Measurements from ENCODE around the gene CNP. TPM values are rescaled to one million over a fixed set of nuclear protein-coding genes. Genes with fewer than 3 reads are reported as not detected.

The CNP gene
- total and polyA plus RNA-seq, 2 of the 8 experiments (the other 6 are each of a cell fraction or from before 2014, with no cell fraction given), result 21.9 to 60.6 TPM

DNA sequence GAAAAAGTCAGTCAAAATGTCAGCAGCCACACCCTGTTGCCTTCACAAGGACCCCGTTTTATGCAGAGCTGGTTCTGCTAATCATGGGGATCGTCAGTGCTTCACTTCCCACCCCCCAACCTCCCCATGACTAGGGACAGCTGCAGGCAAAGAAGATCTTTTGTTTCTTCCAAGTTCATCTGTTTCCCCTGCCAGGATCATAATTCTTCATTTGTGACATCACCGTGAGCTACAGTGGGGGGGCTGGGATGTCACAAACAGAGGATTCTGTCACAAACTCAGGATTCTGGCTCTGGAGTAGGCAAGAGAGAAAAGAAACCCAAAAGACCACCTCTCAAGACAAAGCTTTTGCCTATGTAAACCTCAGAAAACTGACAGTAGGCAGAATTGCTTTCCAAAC is 26.0 kb downstream of the CNP start:
- H4K20me1 ChIP-seq (replicated peaks in 1 of 2; ENCODE audit: control insufficient read depth in 1 of 2, insufficient read depth in 2 of 2, low read length in 2 of 2), result peaks cover 5 to 8% of the 10 kb centered on the region in 2 experiments
- no peaks in the 10 kb centered on the region for H3K9me3 ChIP-seq (ENCODE audit: insufficient read depth in 2 of 2, low read depth in 1 of 2, low read length in 1 of 2)
- H3K36me3 ChIP-seq (ENCODE audit: control insufficient read depth in 2 of 4, insufficient read depth in 4 of 4, low read length in 3 of 4), result peaks cover 47 to 91% (median 80%) of the 10 kb centered on the region in 4 experiments
- H3K23me2 ChIP-seq (ENCODE audit: low read depth, low read length), result no peaks in the 10 kb centered on the region; the same call in 1 of the 2 replicates
- no peak overlapping the region for H3K18ac ChIP-seq (ENCODE audit: extremely low read depth, low read length)
- H2BK20ac ChIP-seq (ENCODE audit: low read length), result no peak overlapping the region
- no peak overlapping the region for H2BK12ac ChIP-seq (ENCODE audit: low read depth, low read length)
- H4K91ac ChIP-seq (replicated peaks; ENCODE audit: insufficient read length, low read length), result no peak overlapping the region
- H3K14ac ChIP-seq (ENCODE audit: insufficient read length), result no peak overlapping the region
- H4K8ac ChIP-seq (ENCODE audit: extremely low read depth, insufficient read depth, low read length), result no peak overlapping the region
- H3K4ac ChIP-seq (replicated peaks; ENCODE audit: insufficient read length, low read depth, low read length), result no peak overlapping the region
- H3K79me2 ChIP-seq (ENCODE audit: control insufficient read depth in 1 of 2, insufficient read depth in 2 of 2, low read length in 2 of 2), result no peaks in the 10 kb centered on the region
- H2BK5ac ChIP-seq (ENCODE audit: low read depth, low read length), result no peak overlapping the region
- H2BK15ac ChIP-seq (ENCODE audit: low read length), result no peak overlapping the region
- H3K9ac ChIP-seq (replicated peaks in 1 of 4; ENCODE audit: extremely low read depth in 1 of 4, low read depth in 3 of 4, low read length in 3 of 4), result no peak overlapping the region
- H3K56ac ChIP-seq (replicated peaks; ENCODE audit: insufficient read length, low read depth, low read length), result no peak overlapping the region
- no peaks in the 10 kb centered on the region for H3K27me3 ChIP-seq (replicated peaks in 1 of 4; ENCODE audit: control insufficient read depth in 3 of 4, extremely low read depth in 1 of 4, insufficient read depth in 3 of 4, low read length in 3 of 4)
- DNase-seq (ENCODE audit: low read depth in 1 of 2, low spot score in 2 of 2), result no peak
- TF ChIP-seq SP1 (IDR thresholded peaks at IDR 0.05; ENCODE audit: low read depth, low read length), result no peak
- TF ChIP-seq HDAC6 (IDR thresholded peaks at IDR 0.05; ENCODE audit: low read depth, low read length), result no peak
- TF ChIP-seq, protein P1, sequence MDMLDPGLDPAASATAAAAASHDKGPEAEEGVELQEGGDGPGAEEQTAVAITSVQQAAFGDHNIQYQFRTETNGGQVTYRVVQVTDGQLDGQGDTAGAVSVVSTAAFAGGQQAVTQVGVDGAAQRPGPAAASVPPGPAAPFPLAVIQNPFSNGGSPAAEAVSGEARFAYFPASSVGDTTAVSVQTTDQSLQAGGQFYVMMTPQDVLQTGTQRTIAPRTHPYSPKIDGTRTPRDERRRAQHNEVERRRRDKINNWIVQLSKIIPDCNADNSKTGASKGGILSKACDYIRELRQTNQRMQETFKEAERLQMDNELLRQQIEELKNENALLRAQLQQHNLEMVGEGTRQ (IDR thresholded peaks at IDR 0.05; ENCODE audit: low read length), result no peak
- no peak for TF ChIP-seq POU5F1 (IDR thresholded peaks at IDR 0.05; ENCODE audit: low read depth, low read length)
- TF ChIP-seq CREB1 (IDR thresholded peaks at IDR 0.05), result no peak
- H2BK120ac ChIP-seq (replicated peaks; ENCODE audit: low read depth, low read length), result no peak overlapping the region
- H3K23ac ChIP-seq (ENCODE audit: insufficient read length), result no peak overlapping the region
- H2AFZ ChIP-seq (ENCODE audit: low read length), result no peak overlapping the region
- H4K5ac ChIP-seq (ENCODE audit: insufficient read length, low read depth, low read length), result no peak overlapping the region
- no peak for FAIRE-seq
- H3K79me1 ChIP-seq (ENCODE audit: low read depth, low read length), result no peaks in the 10 kb centered on the region
- no peaks in the 10 kb centered on the region for H3K4me1 ChIP-seq (replicated peaks in 1 of 4; ENCODE audit: control insufficient read depth in 3 of 4, insufficient read depth in 4 of 4, low read length in 3 of 4)
- no peak overlapping the region for H3K27ac ChIP-seq (ENCODE audit: low read depth, low read length)
- no peak overlapping the region for H3K4me2 ChIP-seq (ENCODE audit: insufficient read depth in 1 of 2, low read depth in 2 of 2, low read length in 2 of 2)
- WGBS, 2 experiments (ENCODE audit: extremely low coverage in 1 of 2, insufficient coverage in 1 of 2, insufficient read length in 1 of 2, insufficient replicate concordance in 2 of 2, low coverage in 1 of 2, low lambda C conversion rate in 2 of 2, missing lambda C conversion rate in 1 of 2), result 92% methylated on average over 3 of the region's 3 CpGs; no CpG with 5 or more reads in 1 of the 2 experiments
- H3K4me3 ChIP-seq (ENCODE audit: extremely low read depth in 1 of 4, insufficient read depth in 2 of 4, low read depth in 3 of 4, low read length in 4 of 4), result no peak overlapping the region
- H2AK5ac ChIP-seq (ENCODE audit: low read depth, low read length), result no peak overlapping the region
- POLR2A ChIA-PET (ENCODE audit: partially characterized antibody), result interaction anchor here (0.9 to 2.5 kb wide), 4 partner anchors 12 to 26 kb away, joined by 3 to 8 read pairs (median 4); partner anchors contain the start of gene CNP
- CTCF ChIA-PET (ENCODE audit: partially characterized antibody), result no interaction called here

All from H1 (cell line).